ENCODE measurements around the gene ARAP2. TPM values are rescaled to one million over a fixed set of nuclear protein-coding genes. Genes with fewer than 3 reads are reported as not detected.

The ARAP2 gene
- total RNA-seq, 2 experiments from 2014 or later: 63.7 to 70.3 TPM

DNA sequence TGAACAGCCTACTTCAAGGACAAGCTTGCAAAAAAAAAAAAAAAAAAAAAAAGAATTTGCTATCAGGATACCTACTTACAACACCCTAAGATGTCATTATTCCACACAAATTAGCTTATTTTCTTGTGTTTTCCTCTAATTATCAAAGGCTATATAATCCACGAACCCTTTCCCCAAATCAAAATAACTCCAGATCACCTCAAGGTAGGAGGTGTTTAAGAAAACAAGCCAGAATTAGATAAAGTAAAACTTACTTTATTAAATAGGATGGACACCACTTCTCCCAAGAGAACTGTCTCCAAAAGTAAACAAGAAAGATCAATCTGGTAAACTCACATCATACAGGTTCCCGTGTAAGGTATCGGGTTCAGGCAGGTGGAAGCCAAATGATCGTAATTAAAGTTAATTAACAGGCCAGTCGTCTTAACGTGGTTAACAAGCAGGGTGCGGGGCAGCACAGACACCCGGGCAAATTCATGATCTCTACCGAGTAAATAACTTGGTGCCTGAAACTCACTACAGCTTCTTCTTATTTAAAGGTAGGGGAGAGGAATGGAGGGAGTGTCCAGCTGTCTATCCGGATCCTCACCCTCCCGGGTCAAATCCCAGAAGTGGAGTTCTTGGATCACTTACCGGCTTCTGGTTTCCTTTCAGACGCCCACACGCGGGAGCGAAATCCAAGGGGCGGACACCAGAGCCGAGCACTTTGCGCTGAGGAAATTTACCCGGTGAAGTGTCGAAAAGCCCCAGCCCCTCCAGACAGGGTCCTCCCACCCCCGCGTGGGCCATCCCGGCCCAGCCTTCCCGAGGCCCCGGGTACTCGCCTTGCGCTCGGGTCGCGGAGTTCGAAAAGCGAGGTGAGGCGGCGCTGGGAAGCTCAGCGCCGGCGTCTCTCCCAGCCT is 708 bp downstream of the ARAP2 start:
- peaks cover 28% of the 10 kb centered on the region for H3K4me1 Mint-ChIP-seq
- POLR2A ChIA-PET: interaction anchor here (0.6 to 4.3 kb wide), 16 partner anchors 11 to 308 kb away, joined by 3 to 47 read pairs (median 4); no protein-coding TSS in a partner anchor

DNA sequence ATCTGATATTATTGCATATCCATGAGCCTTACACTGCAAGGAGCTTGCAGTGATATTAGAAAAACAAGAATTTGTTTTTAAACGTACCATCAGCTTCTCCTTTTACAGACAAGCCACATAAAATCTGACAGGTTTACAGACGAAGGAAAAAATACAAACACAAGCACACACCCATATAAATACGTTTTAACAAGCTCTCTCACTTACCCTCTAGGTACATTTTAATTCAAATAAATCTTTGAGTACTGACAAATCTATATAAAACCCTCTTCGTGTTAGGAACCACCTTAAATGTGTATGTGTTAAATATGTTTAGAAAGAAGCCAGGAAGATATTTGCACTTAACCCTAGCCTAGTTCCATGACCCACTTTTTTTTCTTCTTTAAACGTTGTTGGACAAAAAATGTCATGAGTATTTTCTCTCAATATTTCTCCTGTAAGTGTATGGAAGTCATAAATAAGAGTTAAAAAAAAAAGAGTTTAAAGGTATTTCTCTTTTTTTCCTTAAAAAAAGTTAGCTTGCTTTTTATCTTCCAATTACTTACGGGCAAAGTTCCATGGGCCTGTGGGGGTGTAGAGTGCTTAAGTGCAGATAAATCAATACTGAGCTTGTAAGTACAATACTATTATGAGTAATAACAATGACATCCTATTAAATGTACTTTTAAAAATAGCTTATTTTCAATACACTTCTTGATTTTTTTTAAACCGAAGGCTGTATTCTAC is 1.5 kb downstream of the ARAP2 start:
- H3K4me3 Mint-ChIP-seq: peak overlapping the region; percentile 80
- H3K4me1 Mint-ChIP-seq: peaks cover 34% of the 10 kb centered on the region
- DNase-seq (no peak), ATAC-seq (ENCODE audit: low read depth) (no peak)
- H3K27me3 Mint-ChIP-seq: peaks cover 3% of the 10 kb centered on the region
- H3K27ac Mint-ChIP-seq: peak overlapping the region; percentile 70
- H3K36me3 Mint-ChIP-seq: peaks cover 33% of the 10 kb centered on the region
- peaks cover 2% of the 10 kb centered on the region for H3K9me3 Mint-ChIP-seq
- POLR2A ChIA-PET: interaction anchor here (0.6 to 4.3 kb wide), 6 partner anchors 12 to 309 kb away, joined by 3 to 47 read pairs (median 6); no protein-coding TSS in a partner anchor

More for the DNA sequence above, 708 bp downstream of the ARAP2 start:
- H3K27ac Mint-ChIP-seq: peak overlapping the region; percentile 70
- H3K36me3 Mint-ChIP-seq: peaks cover 25% of the 10 kb centered on the region
- peak overlapping the region; percentile 80 for H3K4me3 Mint-ChIP-seq
- peaks cover 5% of the 10 kb centered on the region for H3K27me3 Mint-ChIP-seq
- peaks cover 2% of the 10 kb centered on the region for H3K9me3 Mint-ChIP-seq
- DNase-seq (no peak), ATAC-seq (ENCODE audit: low read depth) (peak; percentile 46)

DNA sequence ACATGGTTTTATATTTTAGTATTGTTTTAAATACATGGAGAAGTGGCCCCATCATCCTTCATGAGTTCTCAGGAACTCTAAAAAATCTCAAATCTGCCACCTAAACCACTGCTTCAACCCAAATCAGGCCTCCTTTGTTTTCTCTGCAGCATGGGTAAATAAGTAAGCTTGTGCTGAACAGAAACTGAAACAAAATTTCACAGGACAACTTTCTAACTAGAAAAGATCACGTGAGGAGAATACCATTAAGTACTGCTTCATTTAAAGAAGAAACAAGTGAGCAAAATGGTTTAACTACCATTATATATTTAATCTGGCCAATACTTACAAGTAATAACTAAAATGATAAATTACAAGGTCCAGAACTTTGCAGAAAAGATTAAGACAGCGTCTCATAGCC is 2.5 kb downstream of the ARAP2 start:
- peak overlapping the region; percentile 36 for H3K27ac Mint-ChIP-seq
- peaks cover 3% of the 10 kb centered on the region for H3K9me3 Mint-ChIP-seq
- H3K4me1 Mint-ChIP-seq: peaks cover 41% of the 10 kb centered on the region
- DNase-seq (no peak), ATAC-seq (ENCODE audit: low read depth) (peak; percentile 16)
- peaks cover 42% of the 10 kb centered on the region for H3K36me3 Mint-ChIP-seq
- H3K27me3 Mint-ChIP-seq: no peaks in the 10 kb centered on the region
- POLR2A ChIA-PET: interaction anchor here (4.3 kb wide), 1 partner anchor 13 kb away, joined by 47 read pairs; no protein-coding TSS in a partner anchor
- H3K4me3 Mint-ChIP-seq: peak overlapping the region; percentile 80

DNA sequence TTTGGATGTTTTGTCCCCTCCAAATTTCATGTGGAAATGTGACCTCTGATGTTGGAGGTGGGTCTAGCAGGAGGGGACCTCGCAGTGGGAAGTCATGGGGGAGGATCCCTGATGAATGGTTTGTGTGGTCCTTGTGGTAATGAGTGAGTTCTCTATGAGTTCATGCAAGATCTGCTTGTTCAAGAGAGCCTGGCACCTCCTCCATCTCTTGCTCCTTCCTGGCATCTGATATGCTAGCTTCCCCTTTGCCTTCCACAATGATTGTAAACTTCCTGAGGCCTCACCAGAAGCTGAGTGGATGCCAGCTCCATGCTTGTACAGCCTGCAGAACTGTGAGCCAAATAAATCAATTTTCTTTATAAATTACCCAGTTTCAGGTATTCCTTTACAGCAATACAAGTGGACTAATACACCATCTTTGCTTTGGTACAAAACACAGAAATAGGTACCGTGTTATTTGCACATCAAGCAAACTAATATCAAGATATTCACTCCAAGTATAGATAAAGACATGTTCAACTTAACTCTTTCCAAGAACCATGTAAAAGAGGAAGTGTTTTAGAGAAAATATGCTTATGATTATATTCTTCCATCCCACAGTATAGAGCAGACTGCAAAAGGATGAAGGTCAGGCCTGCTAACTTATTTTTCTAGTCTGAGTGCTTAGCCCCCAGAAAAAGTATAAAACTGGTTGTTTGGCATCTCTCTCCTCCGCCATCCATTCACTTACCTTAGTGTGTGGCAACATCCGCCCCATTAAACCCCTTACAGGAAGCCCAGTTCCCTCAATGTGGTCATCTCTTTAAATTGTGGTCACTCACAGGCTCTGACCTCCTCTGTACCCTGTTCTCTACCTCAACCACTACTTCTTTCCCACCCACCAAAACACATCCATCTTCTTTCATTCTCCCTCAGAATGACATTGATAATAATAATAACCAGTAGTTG is 6.7 kb downstream of the ARAP2 start:
- peak overlapping the region; percentile 56 for H3K27ac Mint-ChIP-seq
- peaks cover 24% of the 10 kb centered on the region for H3K9me3 Mint-ChIP-seq

DNA sequence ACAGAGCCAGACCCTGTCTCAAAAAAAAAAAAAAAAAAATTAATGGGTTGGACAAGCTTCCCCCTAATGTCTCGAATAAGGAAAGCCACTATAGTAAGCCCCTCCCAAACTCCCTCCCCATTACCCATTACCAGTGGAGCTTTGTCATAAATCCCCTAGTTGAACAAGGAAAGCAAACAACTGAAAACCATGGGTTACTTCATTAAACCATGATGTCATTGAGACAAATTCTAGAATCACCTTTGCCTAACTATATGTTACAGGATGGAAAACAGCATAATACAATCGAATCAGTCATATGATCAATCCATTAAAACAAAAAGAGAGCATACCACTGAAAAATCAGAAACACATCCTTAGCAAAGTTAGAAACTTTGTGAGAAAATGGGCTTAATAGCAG is 8.2 kb downstream of the ARAP2 start:
- H3K27ac Mint-ChIP-seq: no peak overlapping the region
- peaks cover 48% of the 10 kb centered on the region for H3K4me1 Mint-ChIP-seq
- H3K27me3 Mint-ChIP-seq: no peaks in the 10 kb centered on the region
- H3K9me3 Mint-ChIP-seq: peaks cover 26% of the 10 kb centered on the region
- ATAC-seq (ENCODE audit: low read depth) (no peak), DNase-seq (no peak)
- H3K36me3 Mint-ChIP-seq: peaks cover 79% of the 10 kb centered on the region
- POLR2A ChIA-PET: no interaction called here
- no peak overlapping the region for H3K4me3 Mint-ChIP-seq

More for the DNA sequence above, 6.7 kb downstream of the ARAP2 start:
- Mint-ChIP-seq H3K27me3 (no peaks in the 10 kb centered on the region), H3K36me3 (peaks cover 71% of the 10 kb centered on the region), H3K4me3 (peak overlapping the region; percentile 34), H3K4me1 (peaks cover 50% of the 10 kb centered on the region)
- DNase-seq (no peak), ATAC-seq (ENCODE audit: low read depth) (peak; percentile 64)
- POLR2A ChIA-PET: interaction anchor here (0.8 kb wide), 1 partner anchor 9 kb away, joined by 3 read pairs; no protein-coding TSS in a partner anchor

DNA sequence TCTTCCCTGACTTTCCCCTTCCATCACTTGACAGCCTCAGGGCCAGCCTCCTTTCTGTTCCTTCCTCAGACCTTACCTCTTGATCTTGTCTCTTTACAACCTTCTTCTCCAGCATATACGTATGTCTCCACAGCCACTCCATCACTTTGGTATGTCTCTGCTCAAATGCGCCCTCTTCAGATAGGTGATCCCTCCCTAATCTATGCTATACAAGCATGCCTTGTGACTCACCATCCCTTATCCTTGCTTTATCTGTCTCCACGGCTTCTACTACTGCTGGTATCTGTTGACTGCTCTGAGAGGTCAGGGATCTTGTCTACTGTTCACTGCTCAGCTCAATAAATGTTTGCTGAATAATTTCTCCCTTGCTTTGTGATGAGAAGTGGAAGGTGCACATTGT is 9.0 kb downstream of the ARAP2 start:
- peaks cover 80% of the 10 kb centered on the region for H3K36me3 Mint-ChIP-seq
- no peak for ATAC-seq (ENCODE audit: low read depth)

DNA sequence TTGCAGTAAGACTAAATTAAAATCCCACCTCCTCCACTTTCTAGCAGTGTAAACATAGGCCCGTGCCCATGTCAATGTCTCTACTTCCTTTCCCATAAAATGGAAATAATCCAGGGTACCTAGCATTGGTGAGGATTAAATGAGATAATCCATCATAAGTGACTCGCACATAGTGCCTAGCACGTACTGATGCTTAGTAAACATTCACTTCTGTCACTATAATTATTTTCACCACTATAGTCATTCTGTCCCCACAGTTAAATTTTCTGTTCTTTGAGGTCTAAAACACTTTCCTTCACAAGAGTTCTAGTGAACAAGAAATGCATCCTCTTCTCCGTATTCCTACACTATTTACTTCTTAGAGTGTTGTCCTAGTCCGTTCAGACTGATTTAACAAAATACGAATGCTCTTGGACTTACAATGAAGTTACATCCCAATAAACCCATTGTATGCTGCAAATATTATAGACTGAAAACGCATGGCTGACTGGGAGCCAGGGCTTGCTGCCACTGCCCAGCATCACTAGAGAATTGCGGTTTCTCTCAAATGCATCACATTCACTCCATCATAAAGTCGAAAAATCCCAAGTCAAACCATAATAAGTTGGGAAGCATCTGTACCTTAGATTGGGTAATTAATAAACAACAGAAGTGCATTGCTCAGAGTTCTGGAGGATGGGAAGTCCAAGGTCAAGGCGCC is 10.6 kb downstream of the ARAP2 start:
- ATAC-seq (ENCODE audit: low read depth): no peak
- H3K9me3 Mint-ChIP-seq: peaks cover 24% of the 10 kb centered on the region
- H3K27ac Mint-ChIP-seq: no peak overlapping the region
- H3K27me3 Mint-ChIP-seq: no peaks in the 10 kb centered on the region
- H3K36me3 Mint-ChIP-seq: peaks cover 69% of the 10 kb centered on the region
- peaks cover 37% of the 10 kb centered on the region for H3K4me1 Mint-ChIP-seq
- DNase-seq: no peak
- POLR2A ChIA-PET: no interaction called here
- no peak overlapping the region for H3K4me3 Mint-ChIP-seq

More for the DNA sequence above, 9.0 kb downstream of the ARAP2 start:
- peaks cover 44% of the 10 kb centered on the region for H3K4me1 Mint-ChIP-seq
- peaks cover 26% of the 10 kb centered on the region for H3K9me3 Mint-ChIP-seq
- no peak for DNase-seq
- no peak overlapping the region for H3K4me3 Mint-ChIP-seq
- peak overlapping the region; percentile 11 for H3K27ac Mint-ChIP-seq
- no peaks in the 10 kb centered on the region for H3K27me3 Mint-ChIP-seq
- POLR2A ChIA-PET: no interaction called here

DNA sequence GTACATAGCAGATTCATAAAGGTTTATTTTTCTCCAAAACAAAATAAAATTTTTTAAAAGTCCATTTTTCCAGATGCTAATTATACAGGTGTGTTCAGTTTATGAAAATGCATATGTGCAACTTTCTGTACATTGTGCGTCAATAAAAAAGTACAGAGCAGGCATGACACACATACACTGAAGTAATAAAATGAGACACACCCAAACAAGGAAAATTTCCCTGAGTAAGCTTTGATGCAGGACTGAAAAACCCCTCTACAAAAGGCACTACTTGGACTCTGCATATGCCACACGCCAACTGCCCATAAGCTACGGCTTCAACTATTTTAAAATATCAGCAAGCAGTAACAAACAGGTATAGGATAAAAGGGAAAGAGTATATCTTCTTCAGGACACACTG is 13.8 kb downstream of the ARAP2 start:
- Mint-ChIP-seq H3K4me1 (peaks cover 28% of the 10 kb centered on the region), H3K36me3 (peaks cover 58% of the 10 kb centered on the region), H3K9me3 (peaks cover 21% of the 10 kb centered on the region), H3K27me3 (no peaks in the 10 kb centered on the region), H3K4me3 (no peak overlapping the region), H3K27ac (no peak overlapping the region)
- no peak for DNase-seq
- ATAC-seq (ENCODE audit: low read depth): no peak
- POLR2A ChIA-PET: no interaction called here

DNA sequence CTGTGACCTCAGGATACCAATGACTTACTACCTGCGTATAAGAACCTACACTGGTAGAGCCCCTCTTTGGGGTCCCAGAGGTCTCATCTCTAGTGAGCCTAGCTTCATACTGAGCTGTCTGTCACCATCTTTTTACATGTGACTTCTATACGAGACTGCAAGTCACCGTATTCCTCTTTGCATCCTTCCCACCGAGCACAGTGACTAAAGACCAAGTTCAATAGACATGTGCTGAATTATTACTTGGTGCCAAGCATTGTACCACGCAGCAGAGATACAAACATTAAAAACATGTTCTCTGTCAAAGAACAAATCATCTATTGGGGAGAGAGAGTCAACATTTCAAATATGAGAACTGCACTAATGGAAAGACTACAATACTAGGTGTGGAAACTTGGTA is 16.4 kb downstream of the ARAP2 start:
- Mint-ChIP-seq H3K4me3 (no peak overlapping the region), H3K27ac (no peak overlapping the region)
- POLR2A ChIA-PET: no interaction called here

DNA sequence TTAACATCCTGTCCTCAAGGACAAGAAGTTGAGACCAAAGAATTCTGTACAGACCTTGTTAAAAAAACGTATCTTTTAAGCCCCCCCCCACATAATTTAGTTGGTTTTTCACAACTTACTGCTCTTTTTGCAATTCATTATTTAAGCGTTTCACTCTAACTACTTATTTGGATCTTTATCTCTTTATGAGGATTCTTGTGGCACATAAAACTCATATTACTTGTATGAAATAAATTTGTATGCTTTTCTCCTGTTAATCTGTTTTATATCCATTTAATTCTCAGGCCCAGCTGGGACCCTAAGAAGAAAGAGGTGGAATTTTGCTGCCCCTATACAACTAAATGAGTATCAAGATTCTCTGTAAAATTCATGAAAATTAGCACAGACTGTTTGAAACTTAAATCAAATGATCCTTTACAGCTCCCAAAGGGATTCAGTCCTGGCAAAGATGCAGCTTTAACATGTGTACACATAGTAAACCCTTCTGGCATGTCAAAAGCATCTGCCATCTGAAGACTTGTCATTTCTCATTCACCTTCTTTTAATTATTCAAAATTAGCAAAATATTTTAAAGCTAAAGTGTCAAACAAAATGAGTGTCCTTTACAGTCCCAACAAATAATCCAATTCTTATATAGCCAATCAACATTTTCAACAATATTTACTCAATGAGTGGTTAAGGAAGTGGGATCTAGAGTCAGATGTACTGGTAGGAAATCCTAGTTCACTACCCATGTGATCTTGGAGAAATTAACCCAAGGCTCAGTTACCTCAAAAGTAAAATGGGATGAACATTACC is 17.7 kb downstream of the ARAP2 start:
- H3K27ac Mint-ChIP-seq: no peak overlapping the region
- POLR2A ChIA-PET: interaction anchor here (0.9 to 1.0 kb wide), 2 partner anchors 17 to 28 kb away, joined by 3 read pairs; no protein-coding TSS in a partner anchor

More for the DNA sequence above, 16.4 kb downstream of the ARAP2 start:
- no peak for ATAC-seq (ENCODE audit: low read depth)
- DNase-seq: no peak
- Mint-ChIP-seq H3K4me1 (peaks cover 29% of the 10 kb centered on the region), H3K27me3 (no peaks in the 10 kb centered on the region), H3K36me3 (peaks cover 39% of the 10 kb centered on the region), H3K9me3 (peaks cover 5% of the 10 kb centered on the region)

DNA sequence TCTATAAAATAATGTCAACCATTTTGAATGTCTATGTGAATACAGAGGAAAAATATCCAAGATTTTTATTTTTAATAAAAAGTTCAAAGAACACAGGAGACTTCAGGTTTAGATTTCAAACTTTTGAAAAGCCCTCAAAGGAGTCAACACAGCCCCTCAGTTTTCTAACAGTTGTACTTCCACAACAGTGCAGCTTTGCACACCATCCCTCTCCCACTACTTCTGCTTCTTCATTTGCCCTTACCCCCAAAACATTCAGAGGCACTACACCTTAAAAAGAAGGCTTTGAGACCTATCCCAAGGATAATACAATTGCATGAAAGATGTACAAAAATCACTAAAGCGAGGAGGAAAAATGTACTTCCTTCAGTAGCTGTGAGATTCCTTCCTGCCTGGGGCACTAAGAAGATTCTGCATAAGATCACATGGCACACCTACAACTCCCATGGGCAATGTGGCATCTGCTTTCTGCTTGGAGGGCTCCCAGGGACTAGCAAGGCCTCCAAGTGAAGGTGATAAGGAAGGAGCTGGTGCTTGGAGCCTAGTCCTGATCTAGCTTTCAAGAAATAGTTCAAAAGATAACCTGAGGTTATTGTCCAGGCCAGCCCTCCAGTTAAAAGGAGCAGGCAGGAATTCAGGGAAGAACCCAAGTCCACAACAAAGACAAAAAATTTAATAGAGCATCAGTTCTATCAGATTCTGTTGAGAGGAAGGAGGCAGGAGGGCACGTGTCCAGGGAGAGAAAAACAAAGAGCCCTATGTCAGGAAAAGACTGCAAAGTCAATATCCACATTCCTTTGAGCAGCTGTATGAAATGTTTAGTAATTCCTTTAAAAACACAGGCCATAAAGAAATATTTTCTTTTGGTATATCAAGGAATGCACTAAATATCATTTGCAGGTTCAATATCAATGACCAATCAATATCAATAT is 19.1 kb downstream of the ARAP2 start:
- ATAC-seq (ENCODE audit: low read depth): no peak
- H3K27ac Mint-ChIP-seq: no peak overlapping the region
- POLR2A ChIA-PET: no interaction called here

More for the DNA sequence above, 17.7 kb downstream of the ARAP2 start:
- H3K27me3 Mint-ChIP-seq: no peaks in the 10 kb centered on the region
- peaks cover 1% of the 10 kb centered on the region for H3K9me3 Mint-ChIP-seq
- peaks cover 30% of the 10 kb centered on the region for H3K36me3 Mint-ChIP-seq
- no peak overlapping the region for H3K4me3 Mint-ChIP-seq
- H3K4me1 Mint-ChIP-seq: peaks cover 31% of the 10 kb centered on the region
- ATAC-seq (ENCODE audit: low read depth): no peak
- no peak for DNase-seq

More for the DNA sequence above, 19.1 kb downstream of the ARAP2 start:
- peaks cover 26% of the 10 kb centered on the region for H3K36me3 Mint-ChIP-seq
- H3K4me3 Mint-ChIP-seq: no peak overlapping the region
- no peak for DNase-seq
- H3K4me1 Mint-ChIP-seq: peaks cover 30% of the 10 kb centered on the region
- H3K27me3 Mint-ChIP-seq: no peaks in the 10 kb centered on the region
- peaks cover 1% of the 10 kb centered on the region for H3K9me3 Mint-ChIP-seq
